Right ventricle myocardium superior (tissue), 1 donor: ENCODE measurements around the gene ALG1L2. TPM values are rescaled to one million over a fixed set of nuclear protein-coding genes. Genes with fewer than 3 reads are reported as not detected.
A peak's percentile ranks its signal among the peaks of the same experiment; 100 is the strongest.
"Not testable (repeated sequence)": the region's sequence is repeated elsewhere in the genome, so short reads cannot be mapped to it uniquely, and the experiment has no call there.

Source experiments
- ATAC-seq: fragments of 200-7000 bp; cut with Tn5 transposase; one replicate; pipeline ENCODE4 v1.9.1; 2020; ENCODE audit warnings: mild to moderate bottlenecking; ENCODE audit not compliant: poor library complexity
- DNase-seq: peaks from one replicate; pipeline ENCODE4 v3.0.0-alpha.2; 2020
- intact Hi-C: fragments of 100-400 bp; cut with DNase I; formaldehyde crosslinking; loops from one replicate; pipeline ENCODE4 v1.11.2; 2022
- total RNA-seq: library from RNA; stranded (reverse); fragmentation: NEBNext Ultra II Directional; extraction: Animal tissue kit (Norgen Biotek cat#: 25700); gene quantifications from one replicate; pipeline ENCODE4 v1.2.1, GENCODE V29; 2021
- donor health status: DM: no; HTN: yes; CAD: no; lungs with severe emphysema.

Gene ALG1L2
- total RNA-seq, 1 donor from 2014 or later, result 0.43 TPM

GRCh38 chr3:130088061-130088460 is 6.4 kb downstream of the ALG1L2 start:
- ATAC-seq (no peak), DNase-seq (no peak)
- intact Hi-C loops, result no loop called here

- ATAC-seq, intact Hi-C loops, DNase-seq: not testable (repeated sequence)
These were observed 9.1 kb downstream of the ALG1L2 start for GRCh38 chr3:130090681-130091080.

GRCh38 chr3:130091958-130092357 is 10.3 kb downstream of the ALG1L2 start:
- intact Hi-C loops, result no loop called here
- DNase-seq, result no peak
- ATAC-seq, result no peak

- intact Hi-C loops, result no loop called here
- ATAC-seq (no peak), DNase-seq (no peak)
These were observed 12.2 kb downstream of the ALG1L2 start for GRCh38 chr3:130093741-130094391.

GRCh38 chr3:130094491-130094941 is 12.9 kb downstream of the ALG1L2 start:
- DNase-seq, ATAC-seq, intact Hi-C loops: not testable (repeated sequence)

- ATAC-seq, intact Hi-C loops, DNase-seq: not testable (repeated sequence)
These were observed 14.2 kb downstream of the ALG1L2 start for GRCh38 chr3:130095858-130096257.

- DNase-seq, intact Hi-C loops, ATAC-seq: not testable (repeated sequence)
These were observed 15.5 kb downstream of the ALG1L2 start for GRCh38 chr3:130097096-130097495.

GRCh38 chr3:130097690-130098638 is 16.3 kb downstream of the ALG1L2 start:
- peak; percentile 78 for DNase-seq
- ATAC-seq, intact Hi-C loops: not testable (repeated sequence)

- intact Hi-C loops, DNase-seq, ATAC-seq: not testable (repeated sequence)
These were observed 17.2 kb downstream of the ALG1L2 start for GRCh38 chr3:130098639-130099385.

- intact Hi-C loops, result loop anchor here (10.0 kb wide), 1 partner anchor 158 kb away; no protein-coding TSS in a partner anchor
- not testable (repeated sequence) for DNase-seq, ATAC-seq
These were observed 20.9 kb downstream of the ALG1L2 start for GRCh38 chr3:130102545-130102944.

- not testable (repeated sequence) for ATAC-seq, DNase-seq
- intact Hi-C loops, result loop anchor here (10.0 kb wide), 1 partner anchor 159 kb away; no protein-coding TSS in a partner anchor
These were observed 22.6 kb downstream of the ALG1L2 start for GRCh38 chr3:130104191-130104590.

GRCh38 chr3:130107333-130107995 is 25.8 kb downstream of the ALG1L2 start:
- not testable (repeated sequence) for ATAC-seq, DNase-seq
- intact Hi-C loops, result loop anchor here (10.0 kb wide), 1 partner anchor 163 kb away; no protein-coding TSS in a partner anchor

- intact Hi-C loops, result loop anchor here (10.0 kb wide), 1 partner anchor 164 kb away; no protein-coding TSS in a partner anchor
- not testable (repeated sequence) for ATAC-seq, DNase-seq
These were observed 27.4 kb downstream of the ALG1L2 start for GRCh38 chr3:130108836-130109585.

- ATAC-seq, DNase-seq, intact Hi-C loops: not testable (repeated sequence)
These were observed 28.9 kb downstream of the ALG1L2 start for GRCh38 chr3:130110386-130111169.

GRCh38 chr3:130111185-130111864 is 29.7 kb downstream of the ALG1L2 start:
- intact Hi-C loops, result no loop called here
- ATAC-seq, result peak; percentile 100
- DNase-seq, result peak; percentile 99
